CD14-positive monocyte (primary cell): Measurements from ENCODE around the gene PRRT3. TPM values are rescaled to one million over a fixed set of nuclear protein-coding genes. Genes with fewer than 3 reads are reported as not detected.

Source experiments
- polyA plus RNA-seq, 3 donors: library from polyadenylated mRNA; depleted of rRNA in 1 of 3; unstranded in 2 of 3; stranded (reverse) in 1 of 3; fragments of 300-500 nt in 2 of 3; fragments of >200 nt in 1 of 3; fragmentation: Illumina TruSeq in 2 of 3; gene quantifications; 1 replicate in 2 of 3; 2 replicates in 1 of 3; pipeline ENCODE4 v1.2.3, GENCODE V29; 2012 to 2021
- small RNA-seq: library from RNA; depleted of rRNA; stranded (forward); fragments of <200 nt; gene quantifications from one replicate; pipeline ENCODE3, GENCODE V24; 2012; ENCODE audit warnings: low read depth; ENCODE audit not compliant: insufficient read length

The PRRT3 gene
- polyA plus RNA-seq, 3 donors: 0.11 to 0.57 (median 0.31) TPM

Small RNAs within 50 kb of the gene (small RNA-seq; reads per million reads assigned to genes)
- gene CYCSP10: not detected
- not detected for gene RNU6-882P

Other genes with a start within 250 kb of the PRRT3 start
- gene CPNE9, start 248.6 kb downstream of the PRRT3 start, polyA plus RNA-seq: under 1 TPM in 2 of 3 donors, not detected in 1; 0.51 to 0.55 TPM
- 10 to 100 TPM in 2 of 3 donors, 1 to 10 TPM in 1; 5.1 to 22.5 (median 10.4) TPM for gene BRPF1, start 220.7 kb downstream of the PRRT3 start, polyA plus RNA-seq
- gene OGG1, start 202.5 kb downstream of the PRRT3 start, polyA plus RNA-seq: 10 to 100 TPM; 17.4 to 21.9 (median 20.5) TPM
- gene CAMK1, start 182.5 kb downstream of the PRRT3 start, polyA plus RNA-seq: 100 to 1,000 TPM; 106 to 137 (median 118) TPM
- gene TADA3, start 159.9 kb downstream of the PRRT3 start, polyA plus RNA-seq: 10 to 100 TPM; 36.1 to 47.2 (median 46.9) TPM
- gene ARPC4, start 159.3 kb downstream of the PRRT3 start, polyA plus RNA-seq: 100 to 1,000 TPM; 211 to 390 (median 389) TPM
- gene TTLL3, start 142.1 kb downstream of the PRRT3 start, polyA plus RNA-seq: 100 to 1,000 TPM in 1 of 3 donors, 1 to 10 TPM in 2; 1.1 to 196 (median 1.8) TPM
- gene RPUSD3, start 108.4 kb downstream of the PRRT3 start, polyA plus RNA-seq: 10 to 100 TPM; 42.6 to 51.5 (median 43.4) TPM
- under 1 TPM in 1 of 3 donors, not detected in 2; 0.08 TPM for gene CIDEC, start 72.2 kb downstream of the PRRT3 start, polyA plus RNA-seq
- 10 to 100 TPM; 17.3 to 56.3 (median 49.8) TPM for gene JAGN1, start 61.8 kb downstream of the PRRT3 start, polyA plus RNA-seq
- under 1 TPM in 1 of 3 donors, not detected in 2; 0.27 TPM for gene IL17RE, start 49.6 kb downstream of the PRRT3 start, polyA plus RNA-seq
- gene IL17RC, start 35.3 kb downstream of the PRRT3 start, polyA plus RNA-seq: 10 to 100 TPM in 1 of 3 donors, 1 to 10 TPM in 2; 8.3 to 17.9 (median 9.3) TPM
- 10 to 100 TPM; 16.1 to 23.4 (median 19.2) TPM for gene CRELD1, start 18.6 kb downstream of the PRRT3 start, polyA plus RNA-seq
- gene EMC3, start 34.4 kb upstream of the PRRT3 start, polyA plus RNA-seq: 100 to 1,000 TPM in 2 of 3 donors, 10 to 100 TPM in 1; 99.9 to 111 (median 105) TPM
- gene FANCD2, start 74.0 kb upstream of the PRRT3 start, polyA plus RNA-seq: 10 to 100 TPM in 1 of 3 donors, 1 to 10 TPM in 2; 1.3 to 11.6 (median 2.4) TPM
- gene FANCD2OS, start 155.8 kb upstream of the PRRT3 start, polyA plus RNA-seq: not detected
- 100 to 1,000 TPM; 144 to 318 (median 295) TPM for gene BRK1, start 163.3 kb upstream of the PRRT3 start, polyA plus RNA-seq
- gene VHL, start 189.4 kb upstream of the PRRT3 start, polyA plus RNA-seq: 10 to 100 TPM in 2 of 3 donors, 1 to 10 TPM in 1; 9.6 to 15.8 (median 15.3) TPM
- gene IRAK2, start 212.5 kb upstream of the PRRT3 start, polyA plus RNA-seq: 1 to 10 TPM in 2 of 3 donors, under 1 TPM in 1; 0.78 to 2.0 (median 1.5) TPM